Natural killer cell (primary cell): ENCODE results near the gene ALG1. TPM values are rescaled to one million over a fixed set of nuclear protein-coding genes. Genes with fewer than 3 reads are reported as not detected.

Source experiments
- ATAC-seq, 3 donors: fragments of 150-1000 bp in 2 of 3; fragments of 200-7000 bp in 1 of 3; cut with Tn5 transposase; 1 replicate in 1 of 3; 2 replicates in 2 of 3; pipeline ENCODE4 v1.10.0; 2021; ENCODE audit warnings: mild to moderate bottlenecking in 2 of 3, moderate library complexity in 2 of 3
- DNase-seq, 2 donors: peaks; one replicate each; pipeline versions ENCODE4 v3.0.0 to v3.0.0-alpha.2; 2013 to 2021; ENCODE audit warnings: mixed read lengths in 1 of 2
- H3K27ac ChIP-seq: one replicate; pipeline ENCODE4 v1.5.1; 2013; ENCODE audit warnings: mild to moderate bottlenecking, low read length
- H3K27me3 ChIP-seq: one replicate; pipeline ENCODE4 v1.6.1; 2013; ENCODE audit warnings: low read length; ENCODE audit not compliant: control insufficient read depth, insufficient read depth
- H3K36me3 ChIP-seq: one replicate; pipeline ENCODE4 v1.6.1; 2013; ENCODE audit warnings: low read length; ENCODE audit not compliant: control insufficient read depth, insufficient read depth
- H3K4me1 ChIP-seq: one replicate; pipeline ENCODE4 v1.6.1; 2013; ENCODE audit warnings: low read length; ENCODE audit not compliant: control insufficient read depth, insufficient read depth
- H3K4me3 ChIP-seq: one replicate; pipeline ENCODE4 v1.5.1; 2013; ENCODE audit warnings: low read length
- H3K9me3 ChIP-seq: one replicate; pipeline ENCODE4 v1.6.1; 2013; ENCODE audit warnings: low read length; ENCODE audit not compliant: control insufficient read depth, insufficient read depth
- H3K27ac Mint-ChIP-seq, 2 donors: one replicate each; pipeline ENCODE4 v1.8.0; 2022; ENCODE audit warnings: mild to moderate bottlenecking in 2 of 2, mixed read lengths in 2 of 2, moderate library complexity in 1 of 2
- H3K27me3 Mint-ChIP-seq, 2 donors: one replicate each; pipeline ENCODE4 v1.8.0; 2022; ENCODE audit warnings: low read depth in 2 of 2, mixed read lengths in 2 of 2
- H3K36me3 Mint-ChIP-seq: one replicate; pipeline ENCODE4 v1.8.0; 2022; ENCODE audit warnings: mixed read lengths
- H3K4me1 Mint-ChIP-seq, 2 donors: one replicate each; pipeline ENCODE4 v1.8.0; 2022; ENCODE audit warnings: mixed read lengths in 2 of 2
- H3K4me3 Mint-ChIP-seq: one replicate; pipeline ENCODE4 v1.8.0; 2022; ENCODE audit warnings: mild to moderate bottlenecking, moderate library complexity, mixed read lengths
- H3K9me3 Mint-ChIP-seq, 2 donors: one replicate each; pipeline ENCODE4 v1.8.0; 2022; ENCODE audit warnings: mixed read lengths in 2 of 2
- WGBS: methylation state at CpG from one replicate; pipeline ENCODE4 v1.1.7; 2013; ENCODE audit warnings: missing lambda C conversion rate; ENCODE audit not compliant: insufficient coverage; 5-methylcytosine and 5-hydroxymethylcytosine counted together
- intact Hi-C: fragments of 100-400 bp; cut with micrococcal nuclease; formaldehyde crosslinking; loops from one replicate; pipeline ENCODE4 v1.14.2; 2022
- total RNA-seq, 4 donors: library from RNA; stranded (reverse); fragments of 120-200 nt in 1 of 4; gene quantifications; one replicate each; pipeline versions ENCODE4 v1.2.3 to v1.2.4, GENCODE V29; 2013 to 2022
- TF ChIP-seq, protein P1 (sequence below): fragments of 200-600 bp; IDR thresholded peaks from one replicate; pipeline ENCODE4 v1.8.0; 2022; ENCODE audit warnings: antibody characterized with exemption

ALG1 gene
- 10 to 100 TPM; 13.4 to 20.0 (median 17.4) TPM for total RNA-seq
- total RNA-seq (2013) = 17.4 TPM

DNA sequence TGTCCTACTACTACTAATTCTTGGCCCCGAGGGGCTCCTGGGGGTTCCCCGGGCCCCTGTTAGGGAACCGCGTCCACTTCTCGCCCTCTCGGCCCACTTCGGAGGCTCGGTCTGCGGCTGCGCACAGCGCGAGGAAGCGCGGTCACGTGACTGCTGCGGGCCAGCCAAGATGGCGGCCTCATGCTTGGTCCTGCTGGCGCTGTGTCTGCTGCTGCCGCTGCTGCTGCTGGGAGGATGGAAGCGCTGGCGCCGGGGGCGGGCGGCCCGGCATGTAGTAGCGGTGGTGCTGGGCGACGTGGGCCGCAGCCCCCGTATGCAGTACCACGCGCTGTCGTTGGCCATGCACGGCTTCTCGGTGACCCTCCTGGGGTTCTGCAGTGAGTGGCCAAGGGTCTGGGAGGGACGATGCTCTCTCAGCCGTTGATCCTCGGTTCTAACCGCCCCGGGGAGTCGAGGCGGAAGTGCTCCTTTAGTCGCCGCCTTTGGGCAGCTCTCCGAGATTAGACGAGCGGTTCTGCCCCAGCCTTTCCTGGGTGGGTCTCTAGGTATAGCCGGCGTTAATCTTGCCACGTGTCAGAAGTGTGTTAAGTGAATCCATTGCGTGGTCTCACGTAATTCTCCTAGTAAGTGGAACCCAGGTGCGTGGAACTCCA, at the start of gene ALG1:
TSS of gene ALG1 (plus strand) at position 163 of the 653 bp plus-strand sequence. CDS start at position 170, 7 bp downstream.
- under 1% methylated on average over 53 of the region's 53 CpGs for WGBS
- Histone ChIP-seq H3K27ac (peak within 1 kb of the TSS; percentile 85), H3K27me3 (no peaks in the 10 kb centered on the region), H3K4me1 (peaks cover 18% of the 10 kb centered on the region), H3K4me3 (peak within 1 kb of the TSS; percentile 71), H3K9me3 (no peaks in the 10 kb centered on the region), H3K36me3 (peaks cover 14% of the 10 kb centered on the region)
- Mint-ChIP-seq H3K27ac (peak within 1 kb of the TSS; percentile 98 to 99), H3K9me3 (no peaks in the 10 kb centered on the region), H3K4me1 (peaks cover 26 to 27% of the 10 kb centered on the region in 2 donors), H3K4me3 (peak within 1 kb of the TSS; percentile 98), H3K27me3 (no peaks in the 10 kb centered on the region), H3K36me3 (no peaks in the 10 kb centered on the region)
- TF ChIP-seq, protein P1, sequence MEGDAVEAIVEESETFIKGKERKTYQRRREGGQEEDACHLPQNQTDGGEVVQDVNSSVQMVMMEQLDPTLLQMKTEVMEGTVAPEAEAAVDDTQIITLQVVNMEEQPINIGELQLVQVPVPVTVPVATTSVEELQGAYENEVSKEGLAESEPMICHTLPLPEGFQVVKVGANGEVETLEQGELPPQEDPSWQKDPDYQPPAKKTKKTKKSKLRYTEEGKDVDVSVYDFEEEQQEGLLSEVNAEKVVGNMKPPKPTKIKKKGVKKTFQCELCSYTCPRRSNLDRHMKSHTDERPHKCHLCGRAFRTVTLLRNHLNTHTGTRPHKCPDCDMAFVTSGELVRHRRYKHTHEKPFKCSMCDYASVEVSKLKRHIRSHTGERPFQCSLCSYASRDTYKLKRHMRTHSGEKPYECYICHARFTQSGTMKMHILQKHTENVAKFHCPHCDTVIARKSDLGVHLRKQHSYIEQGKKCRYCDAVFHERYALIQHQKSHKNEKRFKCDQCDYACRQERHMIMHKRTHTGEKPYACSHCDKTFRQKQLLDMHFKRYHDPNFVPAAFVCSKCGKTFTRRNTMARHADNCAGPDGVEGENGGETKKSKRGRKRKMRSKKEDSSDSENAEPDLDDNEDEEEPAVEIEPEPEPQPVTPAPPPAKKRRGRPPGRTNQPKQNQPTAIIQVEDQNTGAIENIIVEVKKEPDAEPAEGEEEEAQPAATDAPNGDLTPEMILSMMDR = no peak
- DNase-seq (peak; percentile 89 to 96), ATAC-seq (peak; percentile 92 to 94 (median 93))
- intact Hi-C loops = loop anchor here (2.0 kb wide), 1 partner anchor 25 kb away; the partner anchor contains the start of gene EEF2KMT

GRCh38 chr16:5022521-5022920, 49.1 kb upstream of the ALG1 start:
- whole genome bisulfite sequencing = 90% methylated on average over 6 of the region's 6 CpGs
- Mint-ChIP-seq H3K27me3 (no peaks in the 10 kb centered on the region), H3K4me3 (no peak overlapping the region), H3K9me3 (no peaks in the 10 kb centered on the region), H3K27ac (no peak overlapping the region), H3K4me1 (no peaks in the 10 kb centered on the region), H3K36me3 (no peaks in the 10 kb centered on the region)
- no peak overlapping the region for H3K4me3 ChIP-seq
- DNase-seq (no peak), ATAC-seq (no peak)
- no peak overlapping the region for H3K27ac ChIP-seq
- H3K9me3 ChIP-seq = no peaks in the 10 kb centered on the region
- TF ChIP-seq, protein P1 = no peak
- peaks cover 4% of the 10 kb centered on the region for H3K36me3 ChIP-seq
- intact Hi-C loops = no loop called here
- no peaks in the 10 kb centered on the region for H3K4me1 ChIP-seq
- no peaks in the 10 kb centered on the region for H3K27me3 ChIP-seq

GRCh38 chr16:5024632-5025031, 47.0 kb upstream of the ALG1 start:
- no peaks in the 10 kb centered on the region for H3K36me3 Mint-ChIP-seq
- Histone ChIP-seq H3K4me3 (no peak overlapping the region), H3K27me3 (no peaks in the 10 kb centered on the region), H3K4me1 (no peaks in the 10 kb centered on the region), H3K9me3 (no peaks in the 10 kb centered on the region), H3K36me3 (peaks cover 8% of the 10 kb centered on the region), H3K27ac (no peak overlapping the region)
- no peaks in the 10 kb centered on the region for H3K9me3 Mint-ChIP-seq
- ATAC-seq (no peak), DNase-seq (no peak)
- no peak overlapping the region for H3K27ac Mint-ChIP-seq
- no peak overlapping the region for H3K4me3 Mint-ChIP-seq
- intact Hi-C loops = no loop called here
- H3K4me1 Mint-ChIP-seq = no peaks in the 10 kb centered on the region
- TF ChIP-seq, protein P1 = no peak
- 86% methylated on average over 4 of the region's 4 CpGs for WGBS
- H3K27me3 Mint-ChIP-seq = no peaks in the 10 kb centered on the region
